ENCODE results near the gene PTH1R.

The PTH1R gene

DNA sequence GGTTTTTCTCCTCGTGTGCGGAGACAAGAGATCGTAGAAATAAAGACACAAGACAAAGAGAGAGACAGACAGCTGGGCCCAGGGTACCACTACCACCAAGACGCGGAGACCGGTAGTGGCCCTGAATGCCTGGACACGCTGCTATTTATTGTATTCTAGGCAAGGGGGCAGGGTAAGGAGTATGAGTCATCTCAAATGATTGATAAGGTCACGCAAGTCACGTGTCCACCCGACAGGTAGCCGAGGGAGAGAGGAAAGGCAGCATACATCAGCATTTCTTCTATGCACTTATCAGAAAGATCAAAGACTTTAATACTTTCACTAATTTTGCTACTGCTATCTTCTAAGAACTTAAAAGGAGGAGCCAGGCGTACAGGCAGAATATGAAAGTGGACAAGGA, 42.5 kb upstream of the PTH1R start:
- TF ChIP-seq, protein P1, sequence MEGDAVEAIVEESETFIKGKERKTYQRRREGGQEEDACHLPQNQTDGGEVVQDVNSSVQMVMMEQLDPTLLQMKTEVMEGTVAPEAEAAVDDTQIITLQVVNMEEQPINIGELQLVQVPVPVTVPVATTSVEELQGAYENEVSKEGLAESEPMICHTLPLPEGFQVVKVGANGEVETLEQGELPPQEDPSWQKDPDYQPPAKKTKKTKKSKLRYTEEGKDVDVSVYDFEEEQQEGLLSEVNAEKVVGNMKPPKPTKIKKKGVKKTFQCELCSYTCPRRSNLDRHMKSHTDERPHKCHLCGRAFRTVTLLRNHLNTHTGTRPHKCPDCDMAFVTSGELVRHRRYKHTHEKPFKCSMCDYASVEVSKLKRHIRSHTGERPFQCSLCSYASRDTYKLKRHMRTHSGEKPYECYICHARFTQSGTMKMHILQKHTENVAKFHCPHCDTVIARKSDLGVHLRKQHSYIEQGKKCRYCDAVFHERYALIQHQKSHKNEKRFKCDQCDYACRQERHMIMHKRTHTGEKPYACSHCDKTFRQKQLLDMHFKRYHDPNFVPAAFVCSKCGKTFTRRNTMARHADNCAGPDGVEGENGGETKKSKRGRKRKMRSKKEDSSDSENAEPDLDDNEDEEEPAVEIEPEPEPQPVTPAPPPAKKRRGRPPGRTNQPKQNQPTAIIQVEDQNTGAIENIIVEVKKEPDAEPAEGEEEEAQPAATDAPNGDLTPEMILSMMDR (IDR thresholded peaks at IDR 0.05; ENCODE audit: low read length, missing control alignments), result no peak
- DNase-seq (ENCODE audit: low read depth), result no peak
- no peak overlapping the region for H3K4me3 ChIP-seq (replicated peaks; ENCODE audit: low read depth, low read length)

DNA sequence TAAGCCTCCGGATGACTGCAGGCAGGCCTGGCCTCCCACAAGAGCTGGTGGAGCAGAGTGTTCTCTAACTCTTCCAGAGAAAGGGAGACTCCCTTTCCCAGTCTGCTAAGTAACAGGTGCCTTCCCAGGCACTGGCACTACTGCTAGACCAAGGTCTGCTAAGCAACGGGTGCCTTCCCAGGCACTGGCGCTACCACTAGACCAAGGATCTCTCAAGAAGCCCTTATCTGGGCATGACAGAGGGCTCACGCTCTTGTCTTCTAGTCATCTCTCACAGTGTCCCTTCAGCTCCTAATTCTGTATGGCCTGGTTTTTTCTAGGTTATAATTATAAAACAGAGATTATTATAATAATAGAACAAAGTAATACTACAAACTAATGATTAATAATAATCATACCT, 42.0 kb upstream of the PTH1R start:
- H3K4me3 ChIP-seq (replicated peaks; ENCODE audit: low read depth, low read length), result no peak overlapping the region
- TF ChIP-seq, protein P1 (IDR thresholded peaks at IDR 0.05; ENCODE audit: low read length, missing control alignments), result no peak
- no peak for DNase-seq (ENCODE audit: low read depth)

DNA sequence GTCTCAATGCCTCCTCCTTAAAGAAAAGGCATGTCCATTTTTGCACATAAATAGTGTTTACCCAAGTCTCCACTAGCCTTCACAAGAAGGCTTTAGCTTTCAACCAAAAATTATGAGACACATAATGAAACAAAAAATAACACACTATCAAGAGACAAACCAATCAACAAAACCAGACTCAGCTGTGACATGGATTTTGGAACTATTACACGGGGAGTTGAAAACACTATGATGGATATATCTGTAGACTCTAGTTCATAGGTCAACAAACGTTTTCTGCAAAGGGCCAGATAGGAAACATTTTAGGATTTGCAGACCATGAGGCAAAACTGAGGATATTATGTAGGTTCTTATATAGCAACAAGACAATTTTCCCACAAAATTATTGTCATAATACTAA, 39.2 kb upstream of the PTH1R start:
- TF ChIP-seq, protein P1 (IDR thresholded peaks at IDR 0.05; ENCODE audit: low read length, missing control alignments), result no peak
- H3K4me3 ChIP-seq (replicated peaks; ENCODE audit: low read depth, low read length), result no peak overlapping the region
- no peak for DNase-seq (ENCODE audit: low read depth)

DNA sequence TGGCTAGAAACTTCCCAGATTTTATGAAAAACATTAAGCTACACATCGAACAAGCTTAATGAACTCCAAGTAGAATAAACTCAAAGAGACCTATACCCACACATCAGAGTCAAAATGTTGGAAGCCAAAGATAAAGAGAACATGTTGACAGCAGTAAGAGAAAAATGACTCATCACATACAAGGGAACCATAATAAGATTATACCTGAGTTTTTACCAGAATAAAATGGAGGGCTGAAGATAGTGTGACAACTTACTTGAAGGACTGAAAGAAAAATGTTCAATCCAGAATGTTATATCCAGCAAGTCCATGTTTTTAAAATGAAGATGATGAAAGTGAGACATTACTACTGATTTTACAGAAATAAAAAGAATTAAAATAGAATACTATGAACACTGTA, 37.0 kb upstream of the PTH1R start:
- TF ChIP-seq, protein P1 (IDR thresholded peaks at IDR 0.05; ENCODE audit: low read length, missing control alignments), result no peak
- no peak overlapping the region for H3K4me3 ChIP-seq (replicated peaks; ENCODE audit: low read depth, low read length)
- DNase-seq (ENCODE audit: low read depth), result no peak

DNA sequence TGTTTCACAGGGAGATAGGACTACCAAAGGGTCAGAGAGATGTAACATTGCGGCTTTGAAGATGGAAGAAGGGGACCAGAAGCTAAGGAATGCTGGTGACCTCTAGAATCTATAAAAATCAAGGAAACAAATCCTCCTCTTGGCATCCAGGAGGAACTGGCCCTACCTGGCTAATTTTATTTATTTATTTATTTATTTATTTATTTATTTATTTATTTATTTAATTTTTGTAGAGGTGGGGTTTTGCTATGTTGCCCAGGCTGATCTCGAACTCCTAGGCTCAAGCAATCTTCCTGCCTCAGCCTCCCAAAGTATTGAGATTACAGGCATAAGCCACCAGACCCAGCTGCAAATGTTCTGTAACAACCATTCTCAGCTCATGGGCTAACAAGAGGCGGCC, 34.0 kb upstream of the PTH1R start:
- no peak overlapping the region for H3K4me3 ChIP-seq (replicated peaks; ENCODE audit: low read depth, low read length)
- TF ChIP-seq, protein P1 (IDR thresholded peaks at IDR 0.05; ENCODE audit: low read length, missing control alignments), result no peak
- no peak for DNase-seq (ENCODE audit: low read depth)

DNA sequence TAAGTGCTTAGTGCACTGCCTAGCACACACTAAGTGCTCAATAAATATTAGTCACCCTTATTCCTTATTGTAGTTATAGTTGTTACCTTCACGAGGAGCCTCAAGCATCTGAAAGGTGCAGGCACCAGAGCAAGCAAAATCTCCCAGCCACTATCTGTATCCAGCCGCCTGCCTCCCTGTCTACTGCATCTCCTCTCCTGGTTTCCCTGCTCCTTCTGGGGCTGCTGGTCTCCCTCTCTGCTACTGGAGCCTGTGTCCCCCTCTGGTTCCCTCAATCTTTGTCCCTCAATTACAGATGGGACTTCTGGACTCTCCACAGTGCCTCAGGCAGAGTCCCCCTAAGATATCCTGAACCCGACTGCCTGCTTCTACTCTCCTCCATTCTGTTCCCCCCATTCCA, 33.1 kb upstream of the PTH1R start:
- DNase-seq (ENCODE audit: low read depth), result no peak
- no peak overlapping the region for H3K4me3 ChIP-seq (replicated peaks; ENCODE audit: low read depth, low read length)
- TF ChIP-seq, protein P1 (IDR thresholded peaks at IDR 0.05; ENCODE audit: low read length, missing control alignments), result no peak

DNA sequence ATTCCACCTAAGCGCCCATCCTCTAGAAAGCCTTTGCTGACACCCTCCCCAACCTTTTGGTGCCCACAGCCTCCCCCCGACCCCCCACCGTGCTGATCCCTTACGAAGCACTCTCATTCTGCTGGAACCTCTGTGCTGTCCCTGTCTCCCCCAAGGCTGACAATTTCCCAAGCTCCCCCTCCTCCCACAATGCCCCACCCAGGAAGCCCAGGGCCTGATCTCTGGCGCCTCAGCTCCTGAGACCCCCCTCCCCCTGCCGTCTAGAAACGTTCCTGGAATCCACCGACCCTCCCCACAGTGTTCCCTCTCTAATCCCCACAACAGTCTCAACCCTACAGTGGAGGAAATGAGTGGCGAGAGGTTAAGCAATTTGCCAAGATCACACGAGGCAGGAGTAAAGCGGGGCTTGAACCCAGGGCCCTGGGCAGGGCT, 32.6 kb upstream of the PTH1R start:
- TF ChIP-seq, protein P1 (IDR thresholded peaks at IDR 0.05; ENCODE audit: low read length, missing control alignments), result no peak
- no peak for DNase-seq (ENCODE audit: low read depth)
- H3K4me3 ChIP-seq (replicated peaks; ENCODE audit: low read depth, low read length), result no peak overlapping the region
